Glomerular endothelial cell (primary cell): ENCODE measurements around the gene KCNRG. TPM values are rescaled to one million over a fixed set of nuclear protein-coding genes. Genes with fewer than 3 reads are reported as not detected.
"Not testable (repeated sequence)": the region's sequence is repeated elsewhere in the genome, so short reads cannot be mapped to it uniquely, and the experiment has no call there.

Experiments
- DNase-seq: peaks from one replicate; pipeline ENCODE4 v3.0.0-alpha.2; 2011; ENCODE audit warnings: low read depth, low spot score; ENCODE audit errors: extremely low read depth
- total RNA-seq: library from RNA; depleted of rRNA; stranded (reverse); fragments of >200 nt; gene quantifications from 2 replicates; pipeline ENCODE4 v1.2.3, GENCODE V29; 2015

KCNRG gene, protein sequence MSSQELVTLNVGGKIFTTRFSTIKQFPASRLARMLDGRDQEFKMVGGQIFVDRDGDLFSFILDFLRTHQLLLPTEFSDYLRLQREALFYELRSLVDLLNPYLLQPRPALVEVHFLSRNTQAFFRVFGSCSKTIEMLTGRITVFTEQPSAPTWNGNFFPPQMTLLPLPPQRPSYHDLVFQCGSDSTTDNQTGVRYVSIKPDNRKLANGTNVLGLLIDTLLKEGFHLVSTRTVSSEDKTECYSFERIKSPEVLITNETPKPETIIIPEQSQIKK
- 0.19 and 2.0 TPM in 2 replicates for total RNA-seq

DNA sequence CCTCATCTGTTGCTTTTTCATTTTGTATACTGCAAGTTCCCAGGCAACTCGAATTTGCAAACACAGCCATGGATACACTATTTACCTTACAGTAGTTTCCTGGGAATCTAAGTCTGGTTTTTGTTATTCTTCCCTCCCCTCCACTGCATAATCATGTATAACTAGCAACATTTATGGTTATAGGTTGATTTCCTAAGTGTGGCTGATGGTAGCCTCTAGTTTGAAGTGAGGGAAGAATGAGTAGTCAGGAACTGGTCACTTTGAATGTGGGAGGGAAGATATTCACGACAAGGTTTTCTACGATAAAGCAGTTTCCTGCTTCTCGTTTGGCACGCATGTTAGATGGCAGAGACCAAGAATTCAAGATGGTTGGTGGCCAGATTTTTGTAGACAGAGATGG lies at the start of gene KCNRG:
Gene KCNRG (plus strand): TSS at position 187 of the 400 bp plus-strand sequence. CDS start 50 bp downstream, at position 237.
- no peak for DNase-seq

DNA sequence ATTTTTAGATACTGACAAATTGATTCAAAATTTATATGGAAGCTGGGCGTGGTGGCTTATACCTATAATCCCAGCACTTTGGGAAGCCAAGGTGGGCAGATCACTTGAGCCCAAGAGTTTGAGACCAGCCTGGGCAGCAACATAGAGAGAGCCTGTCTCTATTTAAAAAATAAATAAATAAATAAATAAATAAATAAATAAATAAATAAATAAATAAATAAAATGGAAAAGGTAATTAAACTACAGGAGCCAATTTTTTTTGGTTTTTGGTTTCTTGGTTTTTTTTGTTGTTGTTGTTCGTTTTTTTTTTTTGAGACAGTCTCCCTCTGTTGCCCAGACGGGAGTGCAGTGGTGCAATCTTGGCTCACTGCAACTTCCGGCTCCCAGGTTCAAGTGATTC lies 47.8 kb upstream of the KCNRG start:
- no peak for DNase-seq

GRCh38 chr13:49972709-49973108 lies 42.5 kb upstream of the KCNRG start:
- DNase-seq = no peak

GRCh38 chr13:49975826-49976225 lies 39.4 kb upstream of the KCNRG start:
- no peak for DNase-seq

DNA sequence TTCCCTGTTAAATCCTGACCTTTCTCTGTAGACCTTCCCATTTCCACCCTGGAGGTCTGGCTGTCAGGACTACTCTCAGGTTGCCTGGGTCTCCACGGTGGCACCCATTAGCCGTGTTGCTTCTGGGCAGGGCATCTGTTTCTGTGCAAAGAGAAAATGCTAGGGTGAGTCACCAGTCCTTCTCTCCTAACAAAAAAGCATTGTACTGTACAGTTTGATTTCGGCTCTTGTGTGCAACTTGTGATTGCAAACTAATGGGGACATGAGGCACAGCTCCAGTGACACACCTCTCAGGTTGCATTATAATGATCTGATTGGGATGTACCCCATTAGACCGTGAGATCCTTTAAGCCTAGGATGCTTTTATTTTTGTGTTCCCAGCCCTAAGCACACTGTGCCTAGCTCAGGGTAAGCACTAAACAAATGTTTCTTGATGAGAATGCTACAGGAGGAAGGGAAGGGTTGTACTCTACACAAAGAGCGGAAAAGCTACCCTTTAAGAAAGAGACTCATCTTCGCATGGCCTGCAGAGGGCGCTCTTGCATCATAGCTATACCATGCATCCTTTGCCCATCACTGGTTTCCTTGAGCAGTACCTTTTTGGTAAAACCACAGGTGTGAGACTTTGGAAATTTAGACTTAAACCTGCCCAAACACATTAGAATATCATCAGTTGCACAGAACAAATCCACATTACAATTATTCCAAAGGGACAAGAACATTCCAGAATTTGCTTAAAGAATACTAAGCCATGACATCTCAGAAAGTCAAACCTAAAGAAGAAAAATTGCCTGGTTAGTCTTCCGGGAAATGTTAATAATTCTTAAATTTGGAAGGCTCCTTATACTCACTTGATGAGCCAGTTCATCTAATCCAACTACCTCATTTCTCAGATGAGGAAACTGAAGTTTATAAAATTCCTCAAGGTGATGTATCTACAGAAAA lies 38.7 kb upstream of the KCNRG start:
- DNase-seq = peak; percentile 63

- no peak for DNase-seq
These were observed 37.3 kb upstream of the KCNRG start for GRCh38 chr13:49977992-49978391.

DNA sequence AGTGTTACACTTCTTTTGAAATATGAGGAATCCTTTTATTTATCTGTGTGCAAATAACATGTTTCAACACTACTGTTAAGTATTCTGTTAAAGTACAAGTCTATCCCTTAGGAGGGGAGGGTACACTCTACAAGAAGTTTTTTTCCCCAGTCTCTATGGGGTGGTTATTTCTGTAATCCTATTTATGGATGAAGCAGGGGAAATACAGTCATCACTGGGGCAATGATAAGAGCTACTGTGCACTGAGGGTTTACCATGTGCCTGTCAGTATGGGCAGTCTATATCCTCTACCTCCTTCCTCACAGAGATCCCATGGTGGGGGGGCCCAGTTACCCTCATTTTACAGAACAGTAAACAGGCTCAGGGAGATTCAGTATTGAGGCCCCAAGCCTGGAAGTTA lies 35.0 kb upstream of the KCNRG start:
- no peak for DNase-seq

DNA sequence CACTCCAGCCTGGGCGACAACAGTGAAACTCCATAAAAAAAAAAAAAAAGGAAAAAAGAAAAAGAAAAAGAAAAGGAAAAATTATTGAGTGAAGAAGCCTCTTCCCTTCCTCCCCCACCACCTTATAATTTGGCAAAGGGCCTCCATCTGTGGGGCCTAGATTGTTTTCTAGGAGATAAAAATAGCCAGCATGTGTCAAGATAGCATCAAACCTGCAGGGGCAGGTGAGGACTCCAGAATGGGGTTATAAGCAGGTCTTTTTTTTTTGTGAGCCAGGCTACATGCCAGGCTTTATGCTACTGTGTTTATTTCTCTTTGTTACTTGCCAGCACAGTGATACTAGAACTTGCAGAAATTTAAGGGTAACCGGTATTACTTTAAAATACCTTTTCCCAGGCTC lies 30.1 kb upstream of the KCNRG start:
- no peak for DNase-seq

DNA sequence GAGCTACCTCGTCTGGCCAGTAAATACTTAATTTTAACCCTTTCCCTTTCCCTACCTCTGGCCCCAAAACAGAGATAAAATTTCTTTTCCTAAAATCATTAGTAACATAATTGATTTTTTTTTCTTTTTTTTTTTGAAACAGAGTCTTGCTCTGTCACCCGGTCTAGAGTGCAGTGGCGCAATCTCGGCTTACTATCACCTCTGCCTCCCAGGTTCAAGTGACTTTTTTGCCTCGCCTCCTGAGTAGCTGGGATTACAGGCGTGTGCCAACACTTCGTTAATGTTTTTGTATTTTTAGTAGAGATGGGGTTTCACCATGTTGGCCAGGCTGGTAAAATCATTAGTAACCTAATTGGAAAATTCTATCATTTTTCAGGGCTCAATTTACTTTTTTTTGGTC lies 28.8 kb upstream of the KCNRG start:
- DNase-seq = no peak

DNA sequence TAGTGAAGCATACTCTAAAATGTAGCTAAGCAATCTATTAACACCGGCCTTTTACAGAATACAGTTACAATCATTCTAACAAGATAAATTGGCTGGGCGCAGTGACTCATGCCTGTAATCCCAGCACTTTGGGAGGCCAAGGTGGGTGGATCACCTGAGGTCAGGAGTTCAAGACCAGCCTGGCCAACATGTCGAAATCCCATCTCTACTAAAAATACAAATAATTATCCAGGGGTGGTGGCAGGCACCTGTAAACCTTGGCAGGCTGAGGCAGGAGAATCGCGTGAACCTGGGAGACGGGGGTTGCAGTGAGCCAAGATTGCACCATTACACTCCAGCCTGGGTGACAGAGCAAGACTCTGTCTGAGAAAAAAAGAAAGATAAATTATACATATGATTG lies 24.6 kb upstream of the KCNRG start:
- DNase-seq = not testable (repeated sequence)

- no peak for DNase-seq
These were observed 22.1 kb upstream of the KCNRG start for GRCh38 chr13:49993111-49993510.

GRCh38 chr13:49993666-49994065 lies 21.6 kb upstream of the KCNRG start:
- DNase-seq = no peak

- DNase-seq = no peak
These were observed 19.6 kb upstream of the KCNRG start for GRCh38 chr13:49995625-49996101.

- DNase-seq = no peak
These were observed 18.9 kb upstream of the KCNRG start for GRCh38 chr13:49996161-49996915.

GRCh38 chr13:49996951-49997895 lies 18.0 kb upstream of the KCNRG start, which contains the start of gene TRIM13:
TSS of gene TRIM13 (plus strand) at chr13:49997042. CDS start at chr13:50011941, 14,899 bp downstream.
- DNase-seq = peak; percentile 50

GRCh38 chr13:49997955-49998354 lies 17.3 kb upstream of the KCNRG start:
- no peak for DNase-seq

GRCh38 chr13:49998714-49999624 lies 16.3 kb upstream of the KCNRG start:
- no peak for DNase-seq

GRCh38 chr13:50001287-50001686 lies 14.0 kb upstream of the KCNRG start:
- no peak for DNase-seq
